ENCODE measurements around the gene PPT2.

PPT2 gene

GRCh38 chr6:32109765-32110160, 44.2 kb upstream of the PPT2 start:
- no peak overlapping the region for H3K4me3 ChIP-seq (ENCODE audit: control insufficient read depth, low read depth, low read length)
- TF ChIP-seq CTCF (conservative IDR thresholded peaks at IDR 0.05; ENCODE audit: control insufficient read depth, insufficient read depth, low read depth, low read length), result no peak
- DNase-seq (ENCODE audit: low read depth), result no peak

GRCh38 chr6:32110632-32111031, 43.3 kb upstream of the PPT2 start:
- no peak overlapping the region for H3K4me3 ChIP-seq (ENCODE audit: control insufficient read depth, low read depth, low read length)
- no peak for TF ChIP-seq CTCF (conservative IDR thresholded peaks at IDR 0.05; ENCODE audit: control insufficient read depth, insufficient read depth, low read depth, low read length)
- no peak for DNase-seq (ENCODE audit: low read depth)

GRCh38 chr6:32111424-32112066, 42.4 kb upstream of the PPT2 start:
- no peak for TF ChIP-seq CTCF (conservative IDR thresholded peaks at IDR 0.05; ENCODE audit: control insufficient read depth, insufficient read depth, low read depth, low read length)
- no peak overlapping the region for H3K4me3 ChIP-seq (ENCODE audit: control insufficient read depth, low read depth, low read length)
- no peak for DNase-seq (ENCODE audit: low read depth)

GRCh38 chr6:32112431-32112980, 41.4 kb upstream of the PPT2 start:
- peak; percentile 34 for DNase-seq (ENCODE audit: low read depth)
- no peak for TF ChIP-seq CTCF (conservative IDR thresholded peaks at IDR 0.05; ENCODE audit: control insufficient read depth, insufficient read depth, low read depth, low read length)

GRCh38 chr6:32113386-32114352, 40.3 kb upstream of the PPT2 start:
- peak; percentile 74 for TF ChIP-seq CTCF (conservative IDR thresholded peaks at IDR 0.05; ENCODE audit: control insufficient read depth, insufficient read depth, low read depth, low read length)
- DNase-seq (ENCODE audit: low read depth), result peak; percentile 99
- H3K4me3 ChIP-seq (ENCODE audit: control insufficient read depth, low read depth, low read length), result no peak overlapping the region

More at GRCh38 chr6:32112431-32112980, 41.4 kb upstream of the PPT2 start:
- no peak overlapping the region for H3K4me3 ChIP-seq (ENCODE audit: control insufficient read depth, low read depth, low read length)

GRCh38 chr6:32114796-32115195, 39.1 kb upstream of the PPT2 start:
- no peak for TF ChIP-seq CTCF (conservative IDR thresholded peaks at IDR 0.05; ENCODE audit: control insufficient read depth, insufficient read depth, low read depth, low read length)
- peak; percentile 76 for DNase-seq (ENCODE audit: low read depth)
- H3K4me3 ChIP-seq (ENCODE audit: control insufficient read depth, low read depth, low read length), result no peak overlapping the region
